Activated naive CD4-positive, alpha-beta T cell treated with anti-CD3 and anti-CD28 coated beads for 36 hours (primary cell): ENCODE data around the gene MED12L. TPM values are rescaled to one million over a fixed set of nuclear protein-coding genes. Genes with fewer than 3 reads are reported as not detected.

Experiments
- CTCF ChIA-PET: fragments of 350-600 bp; sonication (Branson Sonifier 250); formaldehyde crosslinking; loops from one replicate; lab custom pipeline; 2021; ENCODE audit warnings: antibody characterized with exemption; lab: Charles Lee
- DNase-seq: peaks from one replicate; pipeline ENCODE4 v3.0.0-alpha.2; 2020
- H3K27ac Mint-ChIP-seq: one replicate; pipeline ENCODE4 v1.8.0; 2021; ENCODE audit warnings: mild to moderate bottlenecking, mixed read lengths
- H3K27me3 Mint-ChIP-seq: one replicate; pipeline ENCODE4 v1.8.0; 2021; ENCODE audit warnings: low read depth, mixed read lengths
- H3K36me3 Mint-ChIP-seq: one replicate; pipeline ENCODE4 v1.8.0; 2021; ENCODE audit warnings: low read depth, mixed read lengths
- H3K4me1 Mint-ChIP-seq: one replicate; pipeline ENCODE4 v1.8.0; 2021; ENCODE audit warnings: low read depth, mixed read lengths
- H3K4me3 Mint-ChIP-seq: one replicate; pipeline ENCODE4 v1.8.0; 2021; ENCODE audit warnings: mild to moderate bottlenecking, moderate library complexity, mixed read lengths
- H3K9me3 Mint-ChIP-seq: one replicate; pipeline ENCODE4 v1.8.0; 2021; ENCODE audit warnings: mixed read lengths
- intact Hi-C: fragments of 100-400 bp; cut with micrococcal nuclease; formaldehyde crosslinking; loops from one replicate; pipeline ENCODE4 v1.15.1; 2023
- total RNA-seq, 2 experiments: library from RNA; stranded (reverse); gene quantifications; one replicate each; pipeline ENCODE4 v1.2.3, GENCODE V29; 2021

MED12L gene
- total RNA-seq, 2 experiments from 2014 or later: 1.4 to 2.0 TPM

- H3K27me3 Mint-ChIP-seq: peaks cover 14% of the 10 kb centered on the region
- DNase-seq: no peak
- intact Hi-C loops: no loop called here
- no peak overlapping the region for H3K27ac Mint-ChIP-seq
- CTCF ChIA-PET: no interaction called here
- no peaks in the 10 kb centered on the region for H3K36me3 Mint-ChIP-seq
- no peaks in the 10 kb centered on the region for H3K9me3 Mint-ChIP-seq
- no peak overlapping the region for H3K4me3 Mint-ChIP-seq
- peaks cover 7% of the 10 kb centered on the region for H3K4me1 Mint-ChIP-seq
Observed at GRCh38 chr3:151346292-151346691, 260.8 kb downstream of the MED12L start.

- Mint-ChIP-seq H3K27me3 (peaks cover 18% of the 10 kb centered on the region), H3K27ac (no peak overlapping the region), H3K4me3 (no peak overlapping the region), H3K4me1 (peaks cover 7% of the 10 kb centered on the region), H3K9me3 (no peaks in the 10 kb centered on the region), H3K36me3 (no peaks in the 10 kb centered on the region)
- DNase-seq: no peak
- intact Hi-C loops: no loop called here
- CTCF ChIA-PET: no interaction called here
Observed at GRCh38 chr3:151347432-151347831, 262.0 kb downstream of the MED12L start.

DNA sequence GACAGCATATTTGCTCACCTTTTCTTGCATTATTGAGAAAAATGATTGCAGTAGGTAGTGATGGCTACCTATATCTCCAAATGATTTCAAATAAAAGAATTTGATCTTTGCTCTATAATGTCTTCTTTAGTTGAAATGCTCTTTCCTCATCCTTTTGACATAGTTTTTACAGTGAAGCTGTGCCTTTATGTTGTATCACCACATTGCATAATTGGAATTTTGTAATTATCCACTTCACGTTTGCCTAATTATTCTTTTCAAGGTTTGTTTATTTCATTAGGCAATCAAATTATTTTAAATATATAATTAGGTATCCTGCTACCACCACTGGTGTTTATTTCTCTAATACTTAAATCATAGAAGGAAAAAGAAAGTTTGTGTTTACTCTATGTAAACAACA lies 265.2 kb downstream of the MED12L start:
- Mint-ChIP-seq H3K4me3 (no peak overlapping the region), H3K27me3 (peaks cover 10% of the 10 kb centered on the region), H3K36me3 (no peaks in the 10 kb centered on the region), H3K4me1 (peaks cover 7% of the 10 kb centered on the region), H3K27ac (no peak overlapping the region), H3K9me3 (no peaks in the 10 kb centered on the region)
- CTCF ChIA-PET: no interaction called here
- no peak for DNase-seq
- intact Hi-C loops: no loop called here

- Mint-ChIP-seq H3K4me1 (peaks cover 1% of the 10 kb centered on the region), H3K27ac (no peak overlapping the region), H3K9me3 (no peaks in the 10 kb centered on the region), H3K27me3 (peaks cover 7% of the 10 kb centered on the region), H3K36me3 (no peaks in the 10 kb centered on the region), H3K4me3 (no peak overlapping the region)
- CTCF ChIA-PET: no interaction called here
- intact Hi-C loops: no loop called here
- no peak for DNase-seq
Observed at GRCh38 chr3:151351219-151351618, 265.8 kb downstream of the MED12L start.

- intact Hi-C loops: no loop called here
- H3K27me3 Mint-ChIP-seq: peaks cover 7% of the 10 kb centered on the region
- no peak for DNase-seq
- no peaks in the 10 kb centered on the region for H3K4me1 Mint-ChIP-seq
- no peaks in the 10 kb centered on the region for H3K36me3 Mint-ChIP-seq
- no peak overlapping the region for H3K27ac Mint-ChIP-seq
- no peak overlapping the region for H3K4me3 Mint-ChIP-seq
- CTCF ChIA-PET: no interaction called here
- H3K9me3 Mint-ChIP-seq: no peaks in the 10 kb centered on the region
Observed at GRCh38 chr3:151351648-151352047, 266.2 kb downstream of the MED12L start.

DNA sequence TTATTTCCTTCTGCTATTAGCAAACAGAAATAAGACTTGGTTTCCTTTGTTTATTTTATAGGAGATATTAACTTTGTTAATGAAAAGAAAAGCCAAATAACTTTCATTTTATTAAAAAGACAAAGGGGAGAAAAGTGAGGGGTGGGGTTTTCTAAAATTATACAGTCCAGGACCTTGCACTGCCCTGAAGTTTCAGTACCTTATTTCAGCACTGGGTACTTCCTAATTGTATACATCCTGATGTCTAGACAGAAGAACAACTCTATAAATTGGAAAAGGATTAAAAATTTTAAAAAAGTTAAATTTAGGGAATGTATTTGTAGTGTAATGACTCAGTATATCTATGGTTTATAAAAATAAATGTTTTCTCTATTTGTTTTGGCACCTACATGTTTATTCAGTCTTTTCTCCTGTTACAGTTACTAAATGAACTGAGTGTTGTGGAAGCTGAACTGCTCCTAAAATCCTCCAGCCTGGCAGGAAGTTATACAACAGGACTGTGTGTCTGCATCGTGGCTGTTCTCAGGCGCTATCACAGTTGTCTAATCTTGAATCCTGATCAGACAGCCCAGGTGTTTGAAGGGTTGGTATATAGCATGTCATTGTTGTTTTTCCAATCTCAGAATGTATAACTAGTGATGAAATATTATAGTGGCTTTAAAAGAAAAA lies 271.5 kb downstream of the MED12L start:
- CTCF ChIA-PET: no interaction called here
- H3K9me3 Mint-ChIP-seq: no peaks in the 10 kb centered on the region
- H3K4me1 Mint-ChIP-seq: no peaks in the 10 kb centered on the region
- no peak for DNase-seq
- intact Hi-C loops: no loop called here
- H3K36me3 Mint-ChIP-seq: no peaks in the 10 kb centered on the region
- H3K4me3 Mint-ChIP-seq: no peak overlapping the region
- H3K27ac Mint-ChIP-seq: no peak overlapping the region
- H3K27me3 Mint-ChIP-seq: peaks cover 3% of the 10 kb centered on the region

DNA sequence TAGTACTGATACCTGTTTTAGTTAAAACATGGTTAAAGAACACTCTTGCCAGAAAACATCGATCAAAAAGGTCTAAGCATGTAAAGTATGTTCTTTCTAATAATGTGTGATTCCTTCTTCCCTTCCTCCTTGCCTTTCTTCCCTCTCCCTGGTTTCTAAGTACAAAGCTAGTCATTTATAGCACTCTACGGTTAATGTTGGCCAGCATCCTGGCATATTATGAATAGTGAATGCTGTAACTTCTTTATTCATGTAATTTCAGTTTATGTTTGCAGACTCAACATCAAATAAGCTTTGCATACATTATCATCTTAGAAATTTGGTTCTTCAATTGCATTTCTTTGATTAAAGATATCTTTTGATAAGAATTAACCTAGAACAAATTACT lies 272.0 kb downstream of the MED12L start:
- CTCF ChIA-PET: no interaction called here

GRCh38 chr3:151362751-151363174 lies 277.3 kb downstream of the MED12L start:
- H3K27ac Mint-ChIP-seq: no peak overlapping the region
- DNase-seq: no peak
- H3K36me3 Mint-ChIP-seq: no peaks in the 10 kb centered on the region
- H3K27me3 Mint-ChIP-seq: no peaks in the 10 kb centered on the region
- no peak overlapping the region for H3K4me3 Mint-ChIP-seq
- CTCF ChIA-PET: no interaction called here
- H3K9me3 Mint-ChIP-seq: no peaks in the 10 kb centered on the region
- no peaks in the 10 kb centered on the region for H3K4me1 Mint-ChIP-seq
- intact Hi-C loops: no loop called here

More for the DNA sequence above, 272.0 kb downstream of the MED12L start:
- Mint-ChIP-seq H3K9me3 (no peaks in the 10 kb centered on the region), H3K36me3 (no peaks in the 10 kb centered on the region), H3K4me3 (no peak overlapping the region), H3K27ac (no peak overlapping the region), H3K4me1 (no peaks in the 10 kb centered on the region), H3K27me3 (no peaks in the 10 kb centered on the region)
- intact Hi-C loops: no loop called here
- no peak for DNase-seq

DNA sequence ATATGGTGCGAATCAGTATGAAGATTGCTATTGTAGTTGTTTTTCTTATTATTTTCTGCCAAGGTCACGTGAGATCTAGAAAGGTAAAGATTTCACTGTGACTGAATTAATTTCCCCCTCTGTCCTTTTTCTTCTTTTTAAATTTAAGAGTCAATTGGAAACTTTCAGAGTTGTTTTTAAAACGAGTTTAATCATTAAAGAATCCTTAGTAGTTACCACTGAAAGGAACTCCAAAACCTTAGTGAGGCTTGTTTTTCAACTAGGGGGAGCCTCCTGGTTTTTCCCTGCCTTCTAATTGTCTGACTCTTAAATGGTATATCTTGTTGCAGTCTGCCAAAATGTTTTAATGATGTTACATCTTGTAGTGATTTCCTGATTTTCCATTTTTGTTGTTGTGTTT lies 281.5 kb downstream of the MED12L start:
- Mint-ChIP-seq H3K4me1 (no peaks in the 10 kb centered on the region), H3K27ac (no peak overlapping the region), H3K27me3 (no peaks in the 10 kb centered on the region), H3K4me3 (no peak overlapping the region), H3K9me3 (no peaks in the 10 kb centered on the region), H3K36me3 (no peaks in the 10 kb centered on the region)
- intact Hi-C loops: no loop called here
- no peak for DNase-seq
- CTCF ChIA-PET: interaction anchor here (0.7 kb wide), 1 partner anchor 91 kb away, joined by 3 read pairs; no protein-coding TSS in a partner anchor

- Mint-ChIP-seq H3K4me1 (no peaks in the 10 kb centered on the region), H3K27ac (no peak overlapping the region), H3K4me3 (no peak overlapping the region), H3K9me3 (no peaks in the 10 kb centered on the region), H3K36me3 (no peaks in the 10 kb centered on the region), H3K27me3 (no peaks in the 10 kb centered on the region)
- intact Hi-C loops: no loop called here
- CTCF ChIA-PET: interaction anchor here (0.7 kb wide), 1 partner anchor 91 kb away, joined by 3 read pairs; no protein-coding TSS in a partner anchor
- DNase-seq: no peak
Observed at GRCh38 chr3:151367448-151367847, 282.0 kb downstream of the MED12L start.

DNA sequence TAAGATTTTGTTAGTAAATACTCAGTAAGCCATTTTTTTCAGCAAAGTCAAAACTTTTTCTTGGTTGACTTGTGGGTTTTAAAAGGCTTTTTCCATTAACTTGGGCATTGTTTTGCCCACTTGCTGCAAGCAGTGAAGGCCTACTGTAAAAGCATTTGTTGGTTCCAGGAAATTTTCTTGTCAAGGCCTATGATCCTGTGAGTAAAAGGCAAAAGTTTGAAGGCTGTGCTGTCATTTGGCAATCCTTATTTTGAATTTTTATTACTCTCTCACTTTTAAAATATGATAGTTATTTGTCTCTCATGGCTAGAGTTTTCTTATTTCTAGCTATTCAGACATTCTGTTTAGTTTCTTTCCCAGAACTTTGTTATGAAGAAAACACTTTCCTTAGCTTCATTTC lies 286.1 kb downstream of the MED12L start:
- no peak for DNase-seq
- Mint-ChIP-seq H3K4me1 (no peaks in the 10 kb centered on the region), H3K27ac (no peak overlapping the region), H3K27me3 (no peaks in the 10 kb centered on the region), H3K9me3 (no peaks in the 10 kb centered on the region), H3K36me3 (no peaks in the 10 kb centered on the region), H3K4me3 (no peak overlapping the region)
- CTCF ChIA-PET: no interaction called here
- intact Hi-C loops: no loop called here

DNA sequence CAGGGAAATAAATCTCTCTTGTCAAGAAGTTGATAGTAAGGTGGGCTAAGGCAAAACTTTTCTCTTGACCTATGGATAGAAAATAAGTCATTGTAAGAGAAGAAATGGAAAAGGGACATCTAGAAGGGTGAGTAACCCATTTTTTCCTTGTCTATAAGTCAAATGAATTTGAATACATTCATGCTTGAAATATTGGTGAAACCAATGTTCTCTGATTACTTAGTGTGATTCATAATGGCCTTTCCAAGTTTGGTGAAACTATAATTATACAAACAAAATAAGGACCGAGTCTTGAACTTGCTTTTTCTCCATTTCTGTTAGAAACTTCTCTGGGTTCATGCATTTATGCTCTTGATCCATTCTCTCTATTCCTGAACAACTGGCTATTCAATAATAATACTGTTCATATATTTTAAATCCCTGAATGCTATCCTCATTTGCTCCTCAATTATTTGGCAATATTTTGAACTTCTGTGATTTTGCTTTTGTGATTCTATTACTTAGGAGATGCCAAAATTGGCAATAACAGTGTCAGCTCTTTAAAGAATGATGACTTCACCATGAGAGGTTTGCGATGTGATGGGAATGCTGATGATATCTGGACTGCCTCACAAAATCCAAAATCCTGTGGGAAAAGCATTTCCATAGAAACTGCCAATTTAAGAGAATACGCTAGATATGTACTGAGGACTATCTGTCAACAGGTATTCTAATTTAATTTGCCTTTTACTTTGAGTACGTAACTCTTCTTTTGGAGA lies 286.8 kb downstream of the MED12L start:
- CTCF ChIA-PET: no interaction called here
- no peaks in the 10 kb centered on the region for H3K27me3 Mint-ChIP-seq
- H3K9me3 Mint-ChIP-seq: no peaks in the 10 kb centered on the region
- H3K4me1 Mint-ChIP-seq: no peaks in the 10 kb centered on the region
- H3K36me3 Mint-ChIP-seq: no peaks in the 10 kb centered on the region
- H3K27ac Mint-ChIP-seq: no peak overlapping the region
- H3K4me3 Mint-ChIP-seq: no peak overlapping the region
- DNase-seq: no peak
- intact Hi-C loops: no loop called here
